HepG2 (cell line): Measurements from ENCODE around the gene ZMYND12. TPM values are rescaled to one million over a fixed set of nuclear protein-coding genes. Genes with fewer than 3 reads are reported as not detected.

Experiments
- ATAC-seq: fragments of 200-7000 bp; cut with Tn5 transposase; 3 replicates; pipeline ENCODE4 v1.9.1; 2020; ENCODE audit warnings: mild to moderate bottlenecking, moderate library complexity
- BruUV-seq: library from RNA; stranded (reverse); fragments of 400-500 nt; replicated peaks from 2 replicates; lab custom pipeline; 2021; lab: Mats Ljungman, UMichigan
- CTCF ChIA-PET: fragments of 300-600 bp; formaldehyde crosslinking; extraction: SDS; loops from one replicate; lab custom pipeline; 2021; ENCODE audit warnings: low total read pairs, inconsistent platforms, low intra/inter-chr PET ratio; lab: Yijun Ruan, JAX
- POLR2A ChIA-PET: fragments of 350-600 bp; sonication (Branson Sonifier 250); formaldehyde crosslinking; loops from one replicate; lab custom pipeline; 2020; ENCODE audit warnings: antibody characterized with exemption, inconsistent platforms; lab: Yijun Ruan, JAX
- DNase-seq: peaks from one replicate; pipeline ENCODE4 v3.0.0-alpha.2; 2015; ENCODE audit warnings: low spot score
- FAIRE-seq: peaks from 3 replicates; lab custom pipeline; 2011; peaks lifted over from hg19 to GRCh38; lab: Jason Lieb, UNC
- H2AFZ ChIP-seq: one replicate; pipeline ENCODE4 v1.6.1; 2011; ENCODE audit warnings: low read length, inconsistent platforms
- H3K27ac ChIP-seq: fragments of 300-600 bp; 3 replicates; pipeline ENCODE4 v1.8.0; 2011; ENCODE audit warnings: mixed run types, mild to moderate bottlenecking, mixed read lengths, low read length, inconsistent platforms; ENCODE audit not compliant: insufficient read depth; ENCODE audit errors: extremely low read length
- H3K27me3 ChIP-seq, 2 experiments: fragments of 200-600 bp in 1 of 2; 2 replicates in 1 of 2; 3 replicates in 1 of 2; pipeline versions ENCODE4 v1.6.0 to v1.8.0; 2011; ENCODE audit warnings: low read length in 2 of 2, mild to moderate bottlenecking in 2 of 2, moderate library complexity in 2 of 2, inconsistent platforms in 1 of 2; ENCODE audit not compliant: insufficient read depth in 2 of 2, control insufficient read depth in 1 of 2
- H3K36me3 ChIP-seq, 2 experiments: fragments of 200-600 bp in 1 of 2; replicated peaks in 1 of 2; 2 replicates in 1 of 2; 3 replicates in 1 of 2; pipeline versions ENCODE4 v1.5.1 to v1.8.0; 2011; ENCODE audit warnings: low read length in 2 of 2, inconsistent platforms in 1 of 2; ENCODE audit not compliant: insufficient read depth in 2 of 2, control insufficient read depth in 1 of 2
- H3K4me1 ChIP-seq: 2 replicates; pipeline ENCODE4 v1.5.1; 2012; ENCODE audit warnings: low read length, inconsistent platforms; ENCODE audit not compliant: insufficient read depth
- H3K4me2 ChIP-seq: 2 replicates; pipeline ENCODE4 v1.6.0; 2011; ENCODE audit warnings: low read depth, low read length, inconsistent platforms
- H3K4me3 ChIP-seq, 3 experiments: fragments of 200-600 bp in 1 of 3; sonication (generic), shearing (Covaris generic) in 1 of 3; replicated peaks in 1 of 3; 2 replicates each; pipeline ENCODE4 v1.5.1; 2011 to 2016; ENCODE audit warnings: low read length in 3 of 3, inconsistent platforms in 2 of 3, low read depth in 2 of 3, mild to moderate bottlenecking in 2 of 3, control low read depth in 1 of 3, mixed read lengths in 1 of 3; ENCODE audit not compliant: insufficient read depth in 1 of 3
- H3K79me2 ChIP-seq: one replicate; pipeline ENCODE4 v1.6.1; 2011; ENCODE audit warnings: low read length, inconsistent platforms; ENCODE audit not compliant: insufficient read depth
- H3K9ac ChIP-seq: 2 replicates; pipeline ENCODE4 v1.6.0; 2011; ENCODE audit warnings: mild to moderate bottlenecking, low read depth, low read length, inconsistent platforms; ENCODE audit not compliant: insufficient read depth
- H3K9me3 ChIP-seq: 2 replicates; pipeline ENCODE4 v1.5.1; 2012; ENCODE audit warnings: mild to moderate bottlenecking, low read length
- H4K20me1 ChIP-seq: 2 replicates; pipeline ENCODE4 v1.6.0; 2011; ENCODE audit warnings: inconsistent platforms, mild to moderate bottlenecking, low read length, moderate library complexity; ENCODE audit not compliant: insufficient read depth
- JARID2 ChIP-seq: sonication (generic); formaldehyde crosslinking; IDR thresholded peaks from 2 replicates; pipeline ENCODE4 v1.8.1; 2023; ENCODE audit warnings: missing genetic modification reagents, inconsistent platforms; ENCODE audit not compliant: insufficient replicate concordance
- MYC ChIP-seq: sonication (generic); formaldehyde crosslinking; IDR thresholded peaks from 2 replicates; pipeline ENCODE4 v1.9.0; 2021; ENCODE audit warnings: missing genetic modification reagents, borderline replicate concordance
- PAX8 ChIP-seq: sonication (generic); formaldehyde crosslinking; IDR thresholded peaks from 2 replicates; pipeline ENCODE4 v1.8.0; 2022; ENCODE audit warnings: mild to moderate bottlenecking, missing genetic modification reagents, borderline replicate concordance
- POGZ ChIP-seq: sonication (generic); formaldehyde crosslinking; IDR thresholded peaks from 2 replicates; pipeline ENCODE4 v1.4.0; 2020; ENCODE audit warnings: mild to moderate bottlenecking, missing genetic modification reagents
- ZNF12 ChIP-seq: sonication (generic); formaldehyde crosslinking; IDR thresholded peaks from 2 replicates; pipeline ENCODE4 v1.5.0; 2020; ENCODE audit warnings: missing genetic modification reagents
- ZNF207 ChIP-seq: fragments of 450-650 bp; IDR thresholded peaks from 2 replicates; pipeline ENCODE4 v1.6.1; 2016; ENCODE audit warnings: antibody characterized with exemption, borderline replicate concordance
- ZNF335 ChIP-seq: sonication (generic); formaldehyde crosslinking; IDR thresholded peaks from 2 replicates; pipeline ENCODE4 v1.4.0; 2020; ENCODE audit warnings: missing genetic modification reagents
- ZNF570 ChIP-seq: sonication (generic); formaldehyde crosslinking; IDR thresholded peaks from 2 replicates; pipeline ENCODE4 v1.4.0; 2020; ENCODE audit warnings: mild to moderate bottlenecking, missing genetic modification reagents, borderline replicate concordance
- WGBS: methylation state at CpG from one replicate; pipeline ENCODE4 v1.1.6; 2017; ENCODE audit warnings: low lambda C conversion rate; 5-methylcytosine and 5-hydroxymethylcytosine counted together
- in situ Hi-C: cut with HindIII; loops from 2 replicates; pipeline ENCODE4 v1.10.0; 2017; ENCODE audit warnings: low pct_unique_long_range_greater_than_20kb; ENCODE audit not compliant: extremely low pct_ligation_motif_present
- intact Hi-C: fragments of 100-400 bp; cut with micrococcal nuclease; formaldehyde crosslinking; loops from one replicate; pipeline ENCODE4 v1.10.0; 2022; ENCODE audit not compliant: unreplicated experiment
- polyA plus RNA-seq, 8 experiments: library from polyadenylated mRNA; depleted of rRNA in 3 of 8; stranded (reverse) in 7 of 8; unstranded in 1 of 8; fragments of >200 nt; fragmentation: Illumina TruSeq in 4 of 8; extraction: Trizol in 4 of 8; gene quantifications; 2 replicates each; pipeline versions ENCODE4 v1.2.1 to v1.2.3, GENCODE V29; 2011 to 2016; ENCODE audit warnings: low read depth in 4 of 8, missing spikeins in 1 of 8, mixed read lengths in 1 of 8; ENCODE audit not compliant: insufficient read depth in 1 of 8
- total RNA-seq, 5 experiments: library from RNA; depleted of rRNA; stranded (reverse); fragments of >200 nt; fragmentation: Illumina TruSeq; extraction: Trizol; gene quantifications; 2 replicates each; pipeline ENCODE4 v1.2.3, GENCODE V29; 2016; ENCODE audit warnings: low read depth in 1 of 5
- TF ChIP-seq, protein P1 (sequence below): sonication (generic); formaldehyde crosslinking; IDR thresholded peaks from 2 replicates; pipeline ENCODE4 v1.5.1; 2020; ENCODE audit warnings: missing genetic modification reagents, mild to moderate bottlenecking, borderline replicate concordance
- TF ChIP-seq, protein P2 (sequence below): sonication (generic); formaldehyde crosslinking; IDR thresholded peaks from 2 replicates; pipeline ENCODE4 v1.5.0; 2020; ENCODE audit warnings: missing genetic modification reagents
- TF ChIP-seq, protein P3 (sequence below), 2 experiments: sonication (generic) in 1 of 2; formaldehyde crosslinking in 1 of 2; IDR thresholded peaks; 2 replicates each; pipeline versions ENCODE4 v1.4.0 to v1.6.1; 2018 to 2020; ENCODE audit warnings: missing genetic modification reagents in 2 of 2, borderline replicate concordance in 1 of 2, low read depth in 1 of 2, mild to moderate bottlenecking in 1 of 2, missing biosample characterization in 1 of 2
- TF ChIP-seq, protein P4 (sequence below), 2 experiments: sonication (generic) in 1 of 2; formaldehyde crosslinking in 1 of 2; IDR thresholded peaks; 2 replicates each; pipeline versions ENCODE4 v1.5.1 to v1.6.1; 2011 to 2020; ENCODE audit warnings: borderline replicate concordance in 1 of 2, low read depth in 1 of 2, low read length in 1 of 2, mild to moderate bottlenecking in 1 of 2, missing genetic modification reagents in 1 of 2, moderate library complexity in 1 of 2
- TF ChIP-seq, protein P5 (sequence below): sonication (generic); formaldehyde crosslinking; IDR thresholded peaks from 2 replicates; pipeline ENCODE4 v1.4.0; 2020; ENCODE audit warnings: missing genetic modification reagents

The ZMYND12 gene
- total and polyA plus RNA-seq, 2 of the 13 experiments (the other 11 are each of a cell fraction or from before 2014, with no cell fraction given), result 0.13 to 0.71 TPM

DNA sequence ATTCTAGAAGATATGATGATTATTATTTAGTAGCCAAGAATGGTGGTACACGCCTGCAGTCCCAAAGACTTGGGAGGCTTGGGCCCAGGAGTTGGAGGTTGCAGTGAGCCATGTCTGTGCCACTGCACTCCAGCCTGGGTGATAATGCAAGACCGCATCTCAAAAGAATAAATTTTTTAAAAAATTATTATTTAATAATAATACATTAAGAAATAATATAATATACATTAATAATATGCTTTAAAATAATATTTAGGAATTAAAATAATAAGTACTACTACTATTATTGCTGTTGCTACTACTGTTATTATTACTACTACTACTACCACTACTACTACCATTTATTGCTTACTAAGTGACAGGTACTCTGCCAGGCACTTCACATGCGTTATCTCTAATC lies 34.4 kb upstream of the ZMYND12 start:
- no TSS peak for BruUV-seq
- in situ Hi-C loops, result no loop called here
- ChIA-PET POLR2A (no interaction called here), CTCF (no interaction called here)
- H3K79me2 ChIP-seq, result no peaks in the 10 kb centered on the region
- no peak overlapping the region for H2AFZ ChIP-seq
- no peak for DNase-seq
- H3K4me3 ChIP-seq, result no peak overlapping the region
- H3K4me2 ChIP-seq, result no peak overlapping the region
- H3K9ac ChIP-seq, result no peak overlapping the region
- no peaks in the 10 kb centered on the region for H3K9me3 ChIP-seq
- H3K4me1 ChIP-seq, result no peaks in the 10 kb centered on the region
- no peaks in the 10 kb centered on the region for H3K36me3 ChIP-seq
- intact Hi-C loops, result no loop called here
- WGBS, result 91% methylated on average over 3 of the region's 3 CpGs
- no peaks in the 10 kb centered on the region for H4K20me1 ChIP-seq
- FAIRE-seq, result no peak
- no peak for ATAC-seq
- H3K27me3 ChIP-seq, result no peaks in the 10 kb centered on the region
- H3K27ac ChIP-seq, result no peak overlapping the region
- TF ChIP-seq ZNF335 (no peak), ZNF570 (CRISPR knock-in tag) (no peak), ZNF12 (CRISPR knock-in tag) (no peak), JARID2 (no peak), MYC (CRISPR knock-in tag) (no peak), POGZ (CRISPR knock-in tag) (no peak), ZNF207 (no peak), PAX8 (CRISPR knock-in tag) (no peak)
- TF ChIP-seq, protein P1, sequence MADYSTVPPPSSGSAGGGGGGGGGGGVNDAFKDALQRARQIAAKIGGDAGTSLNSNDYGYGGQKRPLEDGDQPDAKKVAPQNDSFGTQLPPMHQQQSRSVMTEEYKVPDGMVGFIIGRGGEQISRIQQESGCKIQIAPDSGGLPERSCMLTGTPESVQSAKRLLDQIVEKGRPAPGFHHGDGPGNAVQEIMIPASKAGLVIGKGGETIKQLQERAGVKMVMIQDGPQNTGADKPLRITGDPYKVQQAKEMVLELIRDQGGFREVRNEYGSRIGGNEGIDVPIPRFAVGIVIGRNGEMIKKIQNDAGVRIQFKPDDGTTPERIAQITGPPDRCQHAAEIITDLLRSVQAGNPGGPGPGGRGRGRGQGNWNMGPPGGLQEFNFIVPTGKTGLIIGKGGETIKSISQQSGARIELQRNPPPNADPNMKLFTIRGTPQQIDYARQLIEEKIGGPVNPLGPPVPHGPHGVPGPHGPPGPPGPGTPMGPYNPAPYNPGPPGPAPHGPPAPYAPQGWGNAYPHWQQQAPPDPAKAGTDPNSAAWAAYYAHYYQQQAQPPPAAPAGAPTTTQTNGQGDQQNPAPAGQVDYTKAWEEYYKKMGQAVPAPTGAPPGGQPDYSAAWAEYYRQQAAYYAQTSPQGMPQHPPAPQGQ (CRISPR knock-in tag), result no peak
- TF ChIP-seq, protein P2, sequence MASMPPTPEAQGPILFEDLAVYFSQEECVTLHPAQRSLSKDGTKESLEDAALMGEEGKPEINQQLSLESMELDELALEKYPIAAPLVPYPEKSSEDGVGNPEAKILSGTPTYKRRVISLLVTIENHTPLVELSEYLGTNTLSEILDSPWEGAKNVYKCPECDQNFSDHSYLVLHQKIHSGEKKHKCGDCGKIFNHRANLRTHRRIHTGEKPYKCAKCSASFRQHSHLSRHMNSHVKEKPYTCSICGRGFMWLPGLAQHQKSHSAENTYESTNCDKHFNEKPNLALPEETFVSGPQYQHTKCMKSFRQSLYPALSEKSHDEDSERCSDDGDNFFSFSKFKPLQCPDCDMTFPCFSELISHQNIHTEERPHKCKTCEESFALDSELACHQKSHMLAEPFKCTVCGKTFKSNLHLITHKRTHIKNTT (CRISPR knock-in tag), result no peak
- TF ChIP-seq, protein P3, sequence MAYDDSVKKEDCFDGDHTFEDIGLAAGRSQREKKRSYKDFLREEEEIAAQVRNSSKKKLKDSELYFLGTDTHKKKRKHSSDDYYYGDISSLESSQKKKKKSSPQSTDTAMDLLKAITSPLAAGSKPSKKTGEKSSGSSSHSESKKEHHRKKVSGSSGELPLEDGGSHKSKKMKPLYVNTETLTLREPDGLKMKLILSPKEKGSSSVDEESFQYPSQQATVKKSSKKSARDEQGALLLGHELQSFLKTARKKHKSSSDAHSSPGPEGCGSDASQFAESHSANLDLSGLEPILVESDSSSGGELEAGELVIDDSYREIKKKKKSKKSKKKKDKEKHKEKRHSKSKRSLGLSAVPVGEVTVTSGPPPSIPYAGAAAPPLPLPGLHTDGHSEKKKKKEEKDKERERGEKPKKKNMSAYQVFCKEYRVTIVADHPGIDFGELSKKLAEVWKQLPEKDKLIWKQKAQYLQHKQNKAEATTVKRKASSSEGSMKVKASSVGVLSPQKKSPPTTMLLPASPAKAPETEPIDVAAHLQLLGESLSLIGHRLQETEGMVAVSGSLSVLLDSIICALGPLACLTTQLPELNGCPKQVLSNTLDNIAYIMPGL (CRISPR knock-in tag; IDR thresholded peaks at IDR 0.05; ENCODE audit: borderline replicate concordance in 1 of 2, low read depth in 1 of 2), result no peak
- TF ChIP-seq, protein P4, sequence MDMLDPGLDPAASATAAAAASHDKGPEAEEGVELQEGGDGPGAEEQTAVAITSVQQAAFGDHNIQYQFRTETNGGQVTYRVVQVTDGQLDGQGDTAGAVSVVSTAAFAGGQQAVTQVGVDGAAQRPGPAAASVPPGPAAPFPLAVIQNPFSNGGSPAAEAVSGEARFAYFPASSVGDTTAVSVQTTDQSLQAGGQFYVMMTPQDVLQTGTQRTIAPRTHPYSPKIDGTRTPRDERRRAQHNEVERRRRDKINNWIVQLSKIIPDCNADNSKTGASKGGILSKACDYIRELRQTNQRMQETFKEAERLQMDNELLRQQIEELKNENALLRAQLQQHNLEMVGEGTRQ (IDR thresholded peaks at IDR 0.05; ENCODE audit: low read depth, low read length), result no peak
- TF ChIP-seq, protein P4 (CRISPR knock-in tag; IDR thresholded peaks at IDR 0.05; ENCODE audit: borderline replicate concordance), result no peak
- TF ChIP-seq, protein P5, sequence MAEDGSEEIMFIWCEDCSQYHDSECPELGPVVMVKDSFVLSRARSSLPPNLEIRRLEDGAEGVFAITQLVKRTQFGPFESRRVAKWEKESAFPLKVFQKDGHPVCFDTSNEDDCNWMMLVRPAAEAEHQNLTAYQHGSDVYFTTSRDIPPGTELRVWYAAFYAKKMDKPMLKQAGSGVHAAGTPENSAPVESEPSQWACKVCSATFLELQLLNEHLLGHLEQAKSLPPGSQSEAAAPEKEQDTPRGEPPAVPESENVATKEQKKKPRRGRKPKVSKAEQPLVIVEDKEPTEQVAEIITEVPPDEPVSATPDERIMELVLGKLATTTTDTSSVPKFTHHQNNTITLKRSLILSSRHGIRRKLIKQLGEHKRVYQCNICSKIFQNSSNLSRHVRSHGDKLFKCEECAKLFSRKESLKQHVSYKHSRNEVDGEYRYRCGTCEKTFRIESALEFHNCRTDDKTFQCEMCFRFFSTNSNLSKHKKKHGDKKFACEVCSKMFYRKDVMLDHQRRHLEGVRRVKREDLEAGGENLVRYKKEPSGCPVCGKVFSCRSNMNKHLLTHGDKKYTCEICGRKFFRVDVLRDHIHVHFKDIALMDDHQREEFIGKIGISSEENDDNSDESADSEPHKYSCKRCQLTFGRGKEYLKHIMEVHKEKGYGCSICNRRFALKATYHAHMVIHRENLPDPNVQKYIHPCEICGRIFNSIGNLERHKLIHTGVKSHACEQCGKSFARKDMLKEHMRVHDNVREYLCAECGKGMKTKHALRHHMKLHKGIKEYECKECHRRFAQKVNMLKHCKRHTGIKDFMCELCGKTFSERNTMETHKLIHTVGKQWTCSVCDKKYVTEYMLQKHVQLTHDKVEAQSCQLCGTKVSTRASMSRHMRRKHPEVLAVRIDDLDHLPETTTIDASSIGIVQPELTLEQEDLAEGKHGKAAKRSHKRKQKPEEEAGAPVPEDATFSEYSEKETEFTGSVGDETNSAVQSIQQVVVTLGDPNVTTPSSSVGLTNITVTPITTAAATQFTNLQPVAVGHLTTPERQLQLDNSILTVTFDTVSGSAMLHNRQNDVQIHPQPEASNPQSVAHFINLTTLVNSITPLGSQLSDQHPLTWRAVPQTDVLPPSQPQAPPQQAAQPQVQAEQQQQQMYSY (CRISPR knock-in tag), result no peak
